ENCODE results near the gene REV3L. TPM values are rescaled to one million over a fixed set of nuclear protein-coding genes. Genes with fewer than 3 reads are reported as not detected.
A peak's percentile ranks its signal among the peaks of the same experiment; 100 is the strongest.

Gene REV3L
- total RNA-seq, 1 experiment from 2014 or later, result 5.7 TPM

DNA sequence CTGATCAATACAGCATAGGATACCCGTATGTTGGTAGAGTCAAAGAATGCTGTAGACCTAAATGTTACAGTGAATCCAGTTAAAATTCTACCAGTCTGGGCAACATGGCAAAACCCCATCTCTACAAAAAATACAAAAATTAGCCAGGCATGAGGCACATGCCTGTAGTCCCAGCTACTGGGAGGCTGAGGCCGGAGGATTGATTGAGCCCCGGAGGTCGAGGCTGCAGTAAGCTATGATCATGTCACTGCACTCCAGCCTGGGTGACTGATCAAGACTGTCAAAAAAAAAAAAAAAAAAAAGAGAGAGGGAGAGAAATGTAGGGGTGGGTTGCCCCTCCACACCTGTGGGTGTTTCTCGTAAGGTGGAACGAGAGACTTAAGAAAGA, 228.2 kb downstream of the REV3L start:
- H3K9me3 Mint-ChIP-seq, result no peaks in the 10 kb centered on the region
- H3K27me3 Mint-ChIP-seq (ENCODE audit: low read depth), result peaks cover 38% of the 10 kb centered on the region
- peak overlapping the region; percentile 62 for H3K4me3 Mint-ChIP-seq

DNA sequence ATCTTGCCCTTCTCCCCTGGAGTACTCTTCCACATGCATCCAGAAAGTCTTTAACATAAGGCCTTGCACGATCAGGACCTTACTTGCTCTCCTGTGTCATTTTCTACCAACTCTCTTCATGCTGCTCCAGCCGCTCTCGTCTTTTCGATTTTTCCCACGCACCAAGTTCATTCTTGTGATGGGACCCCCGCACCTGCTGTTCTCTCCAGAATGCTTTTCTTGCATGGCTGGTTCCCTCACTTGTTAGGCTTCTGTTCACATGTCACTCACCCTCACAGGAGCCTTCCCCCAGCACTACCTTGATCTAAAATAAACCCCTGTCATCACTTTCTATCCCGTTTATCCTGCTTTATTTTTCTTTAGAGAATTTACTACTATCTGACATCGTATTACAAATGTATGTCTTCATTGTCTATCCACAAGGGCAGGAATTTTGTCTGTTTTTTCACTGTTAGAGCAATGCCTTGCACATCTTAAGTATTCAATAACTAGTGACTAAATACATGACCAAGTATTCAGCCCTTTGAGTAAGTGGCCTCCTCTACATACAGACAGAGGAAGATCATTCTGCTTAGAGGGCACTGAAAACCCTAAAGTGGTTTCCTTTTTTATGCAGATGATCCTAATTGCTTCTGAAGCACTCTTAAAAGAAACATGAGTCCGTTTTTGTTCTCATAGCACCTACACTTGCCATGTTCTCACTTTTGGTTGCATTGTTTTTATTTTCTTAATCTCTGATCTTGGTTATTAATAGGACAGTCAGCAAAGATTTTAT, 228.8 kb downstream of the REV3L start:
- ATAC-seq, result peak; percentile 22
- Mint-ChIP-seq H3K4me1 (peaks cover 56% of the 10 kb centered on the region), H3K27me3 (ENCODE audit: low read depth) (peaks cover 38% of the 10 kb centered on the region), H3K27ac (peak overlapping the region; percentile 11; the same call in 1 of the 2 replicates), H3K4me3 (peak overlapping the region; percentile 62), H3K9me3 (no peaks in the 10 kb centered on the region), H3K36me3 (no peaks in the 10 kb centered on the region)
- TF ChIP-seq FOXJ3 (CRISPR knock-in tag; IDR thresholded peaks at IDR 0.05; ENCODE audit: borderline replicate concordance), result no peak
- TF ChIP-seq, protein P1, sequence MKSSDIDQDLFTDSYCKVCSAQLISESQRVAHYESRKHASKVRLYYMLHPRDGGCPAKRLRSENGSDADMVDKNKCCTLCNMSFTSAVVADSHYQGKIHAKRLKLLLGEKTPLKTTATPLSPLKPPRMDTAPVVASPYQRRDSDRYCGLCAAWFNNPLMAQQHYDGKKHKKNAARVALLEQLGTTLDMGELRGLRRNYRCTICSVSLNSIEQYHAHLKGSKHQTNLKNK (CRISPR knock-in tag; IDR thresholded peaks at IDR 0.05), result peak; percentile 95
- TF ChIP-seq SP1 (CRISPR knock-in tag; conservative IDR thresholded peaks at IDR 0.05), result 0 out of 2 replicates have a peak, but pooled peaks have one; percentile 5
- no peak for TF ChIP-seq TEAD1 (CRISPR knock-in tag; IDR thresholded peaks at IDR 0.05)
- no peak for TF ChIP-seq ESRRA (CRISPR knock-in tag; IDR thresholded peaks at IDR 0.05; ENCODE audit: borderline replicate concordance)
- TF ChIP-seq ZNF138 (CRISPR knock-in tag; conservative IDR thresholded peaks at IDR 0.05), result 0 out of 2 replicates have a peak, but pooled peaks have one; percentile 19
- DNase-seq (ENCODE audit: low spot score), result no peak
- CTCF ChIA-PET, result interaction anchor here (0.6 to 0.7 kb wide), 2 partner anchors 39 to 353 kb away, joined by 4 to 5 read pairs; no protein-coding TSS in a partner anchor
- POLR2A ChIA-PET, result interaction anchor here (0.6 kb wide), 2 partner anchors 190 to 1171 kb away, joined by 3 read pairs; no protein-coding TSS in a partner anchor

More for the DNA sequence above, 228.2 kb downstream of the REV3L start:
- ChIA-PET POLR2A (interaction anchor here (0.6 kb wide), 2 partner anchors 190 to 1171 kb away, joined by 3 read pairs; no protein-coding TSS in a partner anchor), CTCF (interaction anchor here (0.6 to 0.7 kb wide), 2 partner anchors 39 to 352 kb away, joined by 4 to 5 read pairs; no protein-coding TSS in a partner anchor)
- Mint-ChIP-seq H3K27ac (peak overlapping the region; percentile 11), H3K36me3 (no peaks in the 10 kb centered on the region), H3K4me1 (peaks cover 56% of the 10 kb centered on the region)
- ATAC-seq, result no peak
- TF ChIP-seq, protein P2, sequence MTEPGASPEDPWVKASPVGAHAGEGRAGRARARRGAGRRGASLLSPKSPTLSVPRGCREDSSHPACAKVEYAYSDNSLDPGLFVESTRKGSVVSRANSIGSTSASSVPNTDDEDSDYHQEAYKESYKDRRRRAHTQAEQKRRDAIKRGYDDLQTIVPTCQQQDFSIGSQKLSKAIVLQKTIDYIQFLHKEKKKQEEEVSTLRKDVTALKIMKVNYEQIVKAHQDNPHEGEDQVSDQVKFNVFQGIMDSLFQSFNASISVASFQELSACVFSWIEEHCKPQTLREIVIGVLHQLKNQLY (CRISPR knock-in tag; IDR thresholded peaks at IDR 0.05), result no peak
- no peak for TF ChIP-seq JAZF1 (CRISPR knock-in tag; IDR thresholded peaks at IDR 0.05)
- TF ChIP-seq PRRX2 (CRISPR knock-in tag; IDR thresholded peaks at IDR 0.05), result no peak
- TF ChIP-seq, protein P3, sequence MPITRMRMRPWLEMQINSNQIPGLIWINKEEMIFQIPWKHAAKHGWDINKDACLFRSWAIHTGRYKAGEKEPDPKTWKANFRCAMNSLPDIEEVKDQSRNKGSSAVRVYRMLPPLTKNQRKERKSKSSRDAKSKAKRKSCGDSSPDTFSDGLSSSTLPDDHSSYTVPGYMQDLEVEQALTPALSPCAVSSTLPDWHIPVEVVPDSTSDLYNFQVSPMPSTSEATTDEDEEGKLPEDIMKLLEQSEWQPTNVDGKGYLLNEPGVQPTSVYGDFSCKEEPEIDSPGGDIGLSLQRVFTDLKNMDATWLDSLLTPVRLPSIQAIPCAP (CRISPR knock-in tag; IDR thresholded peaks at IDR 0.05), result no peak
- TF ChIP-seq, protein P4, sequence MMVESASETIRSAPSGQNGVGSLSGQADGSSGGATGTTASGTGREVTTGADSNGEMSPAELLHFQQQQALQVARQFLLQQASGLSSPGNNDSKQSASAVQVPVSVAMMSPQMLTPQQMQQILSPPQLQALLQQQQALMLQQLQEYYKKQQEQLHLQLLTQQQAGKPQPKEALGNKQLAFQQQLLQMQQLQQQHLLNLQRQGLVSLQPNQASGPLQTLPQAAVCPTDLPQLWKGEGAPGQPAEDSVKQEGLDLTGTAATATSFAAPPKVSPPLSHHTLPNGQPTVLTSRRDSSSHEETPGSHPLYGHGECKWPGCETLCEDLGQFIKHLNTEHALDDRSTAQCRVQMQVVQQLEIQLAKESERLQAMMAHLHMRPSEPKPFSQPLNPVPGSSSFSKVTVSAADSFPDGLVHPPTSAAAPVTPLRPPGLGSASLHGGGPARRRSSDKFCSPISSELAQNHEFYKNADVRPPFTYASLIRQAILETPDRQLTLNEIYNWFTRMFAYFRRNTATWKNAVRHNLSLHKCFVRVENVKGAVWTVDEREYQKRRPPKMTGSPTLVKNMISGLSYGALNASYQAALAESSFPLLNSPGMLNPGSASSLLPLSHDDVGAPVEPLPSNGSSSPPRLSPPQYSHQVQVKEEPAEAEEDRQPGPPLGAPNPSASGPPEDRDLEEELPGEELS (CRISPR knock-in tag; IDR thresholded peaks at IDR 0.05), result no peak
- TF ChIP-seq, protein P5, sequence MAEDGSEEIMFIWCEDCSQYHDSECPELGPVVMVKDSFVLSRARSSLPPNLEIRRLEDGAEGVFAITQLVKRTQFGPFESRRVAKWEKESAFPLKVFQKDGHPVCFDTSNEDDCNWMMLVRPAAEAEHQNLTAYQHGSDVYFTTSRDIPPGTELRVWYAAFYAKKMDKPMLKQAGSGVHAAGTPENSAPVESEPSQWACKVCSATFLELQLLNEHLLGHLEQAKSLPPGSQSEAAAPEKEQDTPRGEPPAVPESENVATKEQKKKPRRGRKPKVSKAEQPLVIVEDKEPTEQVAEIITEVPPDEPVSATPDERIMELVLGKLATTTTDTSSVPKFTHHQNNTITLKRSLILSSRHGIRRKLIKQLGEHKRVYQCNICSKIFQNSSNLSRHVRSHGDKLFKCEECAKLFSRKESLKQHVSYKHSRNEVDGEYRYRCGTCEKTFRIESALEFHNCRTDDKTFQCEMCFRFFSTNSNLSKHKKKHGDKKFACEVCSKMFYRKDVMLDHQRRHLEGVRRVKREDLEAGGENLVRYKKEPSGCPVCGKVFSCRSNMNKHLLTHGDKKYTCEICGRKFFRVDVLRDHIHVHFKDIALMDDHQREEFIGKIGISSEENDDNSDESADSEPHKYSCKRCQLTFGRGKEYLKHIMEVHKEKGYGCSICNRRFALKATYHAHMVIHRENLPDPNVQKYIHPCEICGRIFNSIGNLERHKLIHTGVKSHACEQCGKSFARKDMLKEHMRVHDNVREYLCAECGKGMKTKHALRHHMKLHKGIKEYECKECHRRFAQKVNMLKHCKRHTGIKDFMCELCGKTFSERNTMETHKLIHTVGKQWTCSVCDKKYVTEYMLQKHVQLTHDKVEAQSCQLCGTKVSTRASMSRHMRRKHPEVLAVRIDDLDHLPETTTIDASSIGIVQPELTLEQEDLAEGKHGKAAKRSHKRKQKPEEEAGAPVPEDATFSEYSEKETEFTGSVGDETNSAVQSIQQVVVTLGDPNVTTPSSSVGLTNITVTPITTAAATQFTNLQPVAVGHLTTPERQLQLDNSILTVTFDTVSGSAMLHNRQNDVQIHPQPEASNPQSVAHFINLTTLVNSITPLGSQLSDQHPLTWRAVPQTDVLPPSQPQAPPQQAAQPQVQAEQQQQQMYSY (CRISPR knock-in tag; IDR thresholded peaks at IDR 0.05), result no peak
- TF ChIP-seq, protein P6, sequence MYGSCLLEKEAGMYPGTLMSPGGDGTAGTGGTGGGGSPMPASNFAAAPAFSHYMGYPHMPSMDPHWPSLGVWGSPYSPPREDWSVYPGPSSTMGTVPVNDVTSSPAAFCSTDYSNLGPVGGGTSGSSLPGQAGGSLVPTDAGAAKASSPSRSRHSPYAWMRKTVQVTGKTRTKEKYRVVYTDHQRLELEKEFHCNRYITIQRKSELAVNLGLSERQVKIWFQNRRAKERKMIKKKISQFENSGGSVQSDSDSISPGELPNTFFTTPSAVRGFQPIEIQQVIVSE (CRISPR knock-in tag; IDR thresholded peaks at IDR 0.05; ENCODE audit: borderline replicate concordance), result no peak
- no peak for TF ChIP-seq TP53 (CRISPR knock-in tag; IDR thresholded peaks at IDR 0.05)
- no peak for TF ChIP-seq NR1H2 (CRISPR knock-in tag; IDR thresholded peaks at IDR 0.05)
- TF ChIP-seq, protein P7, sequence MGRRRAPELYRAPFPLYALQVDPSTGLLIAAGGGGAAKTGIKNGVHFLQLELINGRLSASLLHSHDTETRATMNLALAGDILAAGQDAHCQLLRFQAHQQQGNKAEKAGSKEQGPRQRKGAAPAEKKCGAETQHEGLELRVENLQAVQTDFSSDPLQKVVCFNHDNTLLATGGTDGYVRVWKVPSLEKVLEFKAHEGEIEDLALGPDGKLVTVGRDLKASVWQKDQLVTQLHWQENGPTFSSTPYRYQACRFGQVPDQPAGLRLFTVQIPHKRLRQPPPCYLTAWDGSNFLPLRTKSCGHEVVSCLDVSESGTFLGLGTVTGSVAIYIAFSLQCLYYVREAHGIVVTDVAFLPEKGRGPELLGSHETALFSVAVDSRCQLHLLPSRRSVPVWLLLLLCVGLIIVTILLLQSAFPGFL (CRISPR knock-in tag; IDR thresholded peaks at IDR 0.05; ENCODE audit: borderline replicate concordance), result no peak
- TF ChIP-seq IRF2 (CRISPR knock-in tag; IDR thresholded peaks at IDR 0.05; ENCODE audit: borderline replicate concordance, low read depth), result no peak
- TF ChIP-seq GTF2I (CRISPR knock-in tag; conservative IDR thresholded peaks at IDR 0.05), result no peak
- no peak for TF ChIP-seq RORB (CRISPR knock-in tag; IDR thresholded peaks at IDR 0.05)
- no peak for TF ChIP-seq SP1 (CRISPR knock-in tag; conservative IDR thresholded peaks at IDR 0.05)
- DNase-seq (ENCODE audit: low spot score), result no peak

Data from WTC11 (cell line).